Panc1 (cell line): ENCODE results near the gene PTPN4. TPM values are rescaled to one million over a fixed set of nuclear protein-coding genes. Genes with fewer than 3 reads are reported as not detected.

Source experiments
- ATAC-seq: fragments of 200-7000 bp; cut with Tn5 transposase; 2 replicates; pipeline ENCODE4 v1.9.1; 2020; ENCODE audit warnings: mild to moderate bottlenecking, moderate library complexity
- BruUV-seq: library from RNA; stranded (reverse); fragments of 400-500 nt; replicated peaks from 2 replicates; lab custom pipeline; 2021; lab: Mats Ljungman, UMichigan
- CTCF ChIA-PET: fragments of 300-600 bp; sonication (Branson Sonifier 250); formaldehyde crosslinking; loops from one replicate; lab custom pipeline; 2022; ENCODE audit warnings: antibody characterized with exemption; lab: Charles Lee
- POLR2A ChIA-PET: fragments of 300-600 bp; sonication (Branson Sonifier 250); formaldehyde crosslinking; loops from one replicate; lab custom pipeline; 2022; ENCODE audit warnings: antibody characterized with exemption; lab: Charles Lee
- DNase-seq: peaks from one replicate; pipeline ENCODE4 v3.0.0-alpha.2; 2010; ENCODE audit warnings: low read depth, low spot score
- H3K27ac ChIP-seq: 2 replicates; pipeline ENCODE4 v1.5.1; 2011; ENCODE audit warnings: mild to moderate bottlenecking, low read length, inconsistent platforms
- H3K27me3 ChIP-seq: fragments of 200-500 bp; sonication (Bioruptor generic); 2 replicates; pipeline ENCODE4 v1.6.0; 2014; ENCODE audit warnings: low read length, inconsistent platforms; ENCODE audit not compliant: control insufficient read depth, insufficient read depth
- H3K36me3 ChIP-seq: fragments of 200-500 bp; sonication (Bioruptor generic); 2 replicates; pipeline ENCODE4 v1.5.1; 2014; ENCODE audit warnings: inconsistent platforms, mild to moderate bottlenecking, low read length, moderate library complexity; ENCODE audit not compliant: control insufficient read depth, insufficient read depth
- H3K4me1 ChIP-seq: 2 replicates; pipeline ENCODE4 v1.5.1; 2011; ENCODE audit warnings: inconsistent platforms, mild to moderate bottlenecking, low read length, moderate library complexity; ENCODE audit not compliant: control insufficient read depth, insufficient read depth
- H3K4me3 ChIP-seq, 2 experiments: 2 replicates each; pipeline ENCODE4 v1.5.1; 2011 to 2012; ENCODE audit warnings: low read depth in 2 of 2, low read length in 2 of 2, mild to moderate bottlenecking in 2 of 2, inconsistent platforms in 1 of 2, moderate library complexity in 1 of 2
- H3K9me3 ChIP-seq: fragments of 200-500 bp; sonication (Bioruptor generic); 2 replicates; pipeline ENCODE4 v1.5.1; 2014; ENCODE audit warnings: low read depth, mild to moderate bottlenecking, inconsistent platforms, low read length, moderate library complexity; ENCODE audit not compliant: control insufficient read depth, insufficient read depth
- POLR2AphosphoS5 ChIP-seq: IDR thresholded peaks from 2 replicates; pipeline ENCODE4 v1.6.1; 2012; ENCODE audit warnings: mild to moderate bottlenecking, low read depth, low read length, moderate library complexity
- SIN3A ChIP-seq: IDR thresholded peaks from 2 replicates; pipeline ENCODE4 v1.6.1; 2012; ENCODE audit warnings: low read depth, mild to moderate bottlenecking, low read length, moderate library complexity, borderline replicate concordance; ENCODE audit not compliant: insufficient read depth
- TCF7L2 ChIP-seq: IDR thresholded peaks from 2 replicates; pipeline ENCODE4 v1.6.1; 2011; ENCODE audit warnings: mild to moderate bottlenecking, low read depth, low read length, inconsistent platforms
- in situ Hi-C: cut with HindIII; loops from 2 replicates; pipeline ENCODE4 v1.10.0; 2016; ENCODE audit warnings: low sequenced_read_pairs, low pct_unique_long_range_greater_than_20kb
- intact Hi-C: fragments of 100-400 bp; cut with micrococcal nuclease; formaldehyde crosslinking; loops from one replicate; pipeline ENCODE4 v1.10.0; 2022; ENCODE audit not compliant: unreplicated experiment
- total RNA-seq: library from RNA; stranded (reverse); gene quantifications from one replicate; pipeline ENCODE4 v1.2.1, GENCODE V29; 2021; ENCODE audit not compliant: unreplicated experiment
- TF ChIP-seq, protein P1 (sequence below): fragments of 450-650 bp; IDR thresholded peaks from 2 replicates; pipeline ENCODE4 v1.5.1; 2017; ENCODE audit warnings: mild to moderate bottlenecking
- TF ChIP-seq, protein P2 (sequence below), 2 experiments: IDR thresholded peaks; 2 replicates each; pipeline ENCODE4 v1.6.1; 2011 to 2012; ENCODE audit warnings: low read depth in 2 of 2, control low read depth in 1 of 2, low read length in 1 of 2, mild to moderate bottlenecking in 1 of 2, moderate library complexity in 1 of 2; ENCODE audit not compliant: insufficient read depth in 1 of 2

PTPN4 gene
- total RNA-seq, 1 experiment from 2014 or later, result 45.9 TPM

DNA sequence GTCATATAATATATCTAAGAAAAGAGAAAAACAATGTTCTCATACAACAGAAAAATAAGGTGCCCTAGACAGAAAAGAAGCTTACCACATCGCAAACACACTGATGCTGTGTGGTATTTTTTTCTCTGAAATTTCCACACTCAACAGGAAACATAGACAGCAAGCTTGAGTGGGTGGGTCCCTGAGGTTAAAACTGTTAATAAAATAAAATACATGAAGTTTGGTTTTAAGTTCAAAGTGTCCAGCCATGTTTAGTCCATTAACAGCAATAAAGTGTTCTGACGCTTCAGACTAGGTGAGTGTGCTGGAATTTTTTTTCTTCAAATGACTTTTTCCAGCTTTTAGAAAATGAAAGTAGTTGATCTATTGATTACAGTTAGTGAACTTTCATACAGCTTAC is 169.8 kb downstream of the PTPN4 start:
- no peak overlapping the region for H3K27ac ChIP-seq
- TF ChIP-seq SIN3A (no peak), POLR2AphosphoS5 (no peak), TCF7L2 (no peak)
- TF ChIP-seq, protein P1, sequence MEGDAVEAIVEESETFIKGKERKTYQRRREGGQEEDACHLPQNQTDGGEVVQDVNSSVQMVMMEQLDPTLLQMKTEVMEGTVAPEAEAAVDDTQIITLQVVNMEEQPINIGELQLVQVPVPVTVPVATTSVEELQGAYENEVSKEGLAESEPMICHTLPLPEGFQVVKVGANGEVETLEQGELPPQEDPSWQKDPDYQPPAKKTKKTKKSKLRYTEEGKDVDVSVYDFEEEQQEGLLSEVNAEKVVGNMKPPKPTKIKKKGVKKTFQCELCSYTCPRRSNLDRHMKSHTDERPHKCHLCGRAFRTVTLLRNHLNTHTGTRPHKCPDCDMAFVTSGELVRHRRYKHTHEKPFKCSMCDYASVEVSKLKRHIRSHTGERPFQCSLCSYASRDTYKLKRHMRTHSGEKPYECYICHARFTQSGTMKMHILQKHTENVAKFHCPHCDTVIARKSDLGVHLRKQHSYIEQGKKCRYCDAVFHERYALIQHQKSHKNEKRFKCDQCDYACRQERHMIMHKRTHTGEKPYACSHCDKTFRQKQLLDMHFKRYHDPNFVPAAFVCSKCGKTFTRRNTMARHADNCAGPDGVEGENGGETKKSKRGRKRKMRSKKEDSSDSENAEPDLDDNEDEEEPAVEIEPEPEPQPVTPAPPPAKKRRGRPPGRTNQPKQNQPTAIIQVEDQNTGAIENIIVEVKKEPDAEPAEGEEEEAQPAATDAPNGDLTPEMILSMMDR, result no peak
- TF ChIP-seq, protein P2, sequence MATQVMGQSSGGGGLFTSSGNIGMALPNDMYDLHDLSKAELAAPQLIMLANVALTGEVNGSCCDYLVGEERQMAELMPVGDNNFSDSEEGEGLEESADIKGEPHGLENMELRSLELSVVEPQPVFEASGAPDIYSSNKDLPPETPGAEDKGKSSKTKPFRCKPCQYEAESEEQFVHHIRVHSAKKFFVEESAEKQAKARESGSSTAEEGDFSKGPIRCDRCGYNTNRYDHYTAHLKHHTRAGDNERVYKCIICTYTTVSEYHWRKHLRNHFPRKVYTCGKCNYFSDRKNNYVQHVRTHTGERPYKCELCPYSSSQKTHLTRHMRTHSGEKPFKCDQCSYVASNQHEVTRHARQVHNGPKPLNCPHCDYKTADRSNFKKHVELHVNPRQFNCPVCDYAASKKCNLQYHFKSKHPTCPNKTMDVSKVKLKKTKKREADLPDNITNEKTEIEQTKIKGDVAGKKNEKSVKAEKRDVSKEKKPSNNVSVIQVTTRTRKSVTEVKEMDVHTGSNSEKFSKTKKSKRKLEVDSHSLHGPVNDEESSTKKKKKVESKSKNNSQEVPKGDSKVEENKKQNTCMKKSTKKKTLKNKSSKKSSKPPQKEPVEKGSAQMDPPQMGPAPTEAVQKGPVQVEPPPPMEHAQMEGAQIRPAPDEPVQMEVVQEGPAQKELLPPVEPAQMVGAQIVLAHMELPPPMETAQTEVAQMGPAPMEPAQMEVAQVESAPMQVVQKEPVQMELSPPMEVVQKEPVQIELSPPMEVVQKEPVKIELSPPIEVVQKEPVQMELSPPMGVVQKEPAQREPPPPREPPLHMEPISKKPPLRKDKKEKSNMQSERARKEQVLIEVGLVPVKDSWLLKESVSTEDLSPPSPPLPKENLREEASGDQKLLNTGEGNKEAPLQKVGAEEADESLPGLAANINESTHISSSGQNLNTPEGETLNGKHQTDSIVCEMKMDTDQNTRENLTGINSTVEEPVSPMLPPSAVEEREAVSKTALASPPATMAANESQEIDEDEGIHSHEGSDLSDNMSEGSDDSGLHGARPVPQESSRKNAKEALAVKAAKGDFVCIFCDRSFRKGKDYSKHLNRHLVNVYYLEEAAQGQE (IDR thresholded peaks at IDR 0.05; ENCODE audit: insufficient read depth in 1 of 2, low read depth in 2 of 2, low read length in 1 of 2), result no peak
- H3K4me3 ChIP-seq, result no peak overlapping the region
- H3K4me1 ChIP-seq, result no peaks in the 10 kb centered on the region
- in situ Hi-C loops, result no loop called here
- H3K36me3 ChIP-seq, result peaks cover 2% of the 10 kb centered on the region
- H3K9me3 ChIP-seq, result no peaks in the 10 kb centered on the region
- ChIA-PET POLR2A (no interaction called here), CTCF (no interaction called here)
- no peaks in the 10 kb centered on the region for H3K27me3 ChIP-seq
- DNase-seq (no peak), ATAC-seq (no peak)
- intact Hi-C loops, result no loop called here
- no TSS peak for BruUV-seq

DNA sequence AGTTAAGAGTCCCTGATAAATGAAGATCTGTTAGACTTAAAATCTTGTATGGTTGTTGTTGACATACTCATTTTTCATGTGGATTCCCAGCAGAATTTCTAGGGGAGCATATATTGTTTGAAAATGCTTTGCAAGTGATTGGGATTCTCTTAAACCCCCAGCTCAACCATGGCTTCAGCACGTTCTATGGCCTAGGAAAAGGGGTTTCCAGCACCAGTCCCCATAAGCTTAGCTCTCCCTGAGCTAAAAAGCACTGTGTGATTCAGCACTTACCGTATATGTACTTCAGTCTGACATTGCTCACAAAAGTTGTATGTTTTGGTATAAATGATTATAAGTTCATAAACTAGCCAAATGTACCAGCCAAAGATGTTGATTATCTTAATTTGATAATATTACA is 173.1 kb downstream of the PTPN4 start:
- no peaks in the 10 kb centered on the region for H3K4me1 ChIP-seq
- intact Hi-C loops, result no loop called here
- in situ Hi-C loops, result no loop called here
- H3K27me3 ChIP-seq, result no peaks in the 10 kb centered on the region
- H3K4me3 ChIP-seq, result no peak overlapping the region
- H3K36me3 ChIP-seq, result peaks cover 4% of the 10 kb centered on the region
- H3K27ac ChIP-seq, result no peak overlapping the region
- no TSS peak for BruUV-seq
- DNase-seq (no peak), ATAC-seq (no peak)
- no peaks in the 10 kb centered on the region for H3K9me3 ChIP-seq
- TF ChIP-seq, protein P1, result no peak
- TF ChIP-seq, protein P2 (IDR thresholded peaks at IDR 0.05; ENCODE audit: insufficient read depth in 1 of 2, low read depth in 2 of 2, low read length in 1 of 2), result no peak
- TF ChIP-seq TCF7L2 (no peak), SIN3A (no peak), POLR2AphosphoS5 (no peak)
- ChIA-PET POLR2A (no interaction called here), CTCF (no interaction called here)
